ENCODE measurements around the gene PINLYP. TPM values are rescaled to one million over a fixed set of nuclear protein-coding genes. Genes with fewer than 3 reads are reported as not detected.

Gene PINLYP
- total RNA-seq, 1 donor from 2014 or later, result 1.7 TPM

GRCh38 chr19:43620061-43621001 lies 44.7 kb downstream of the PINLYP start:
- intact Hi-C loops (cut with DNase I), result no loop called here
- DNase-seq (ENCODE audit: low spot score), result no peak

DNA sequence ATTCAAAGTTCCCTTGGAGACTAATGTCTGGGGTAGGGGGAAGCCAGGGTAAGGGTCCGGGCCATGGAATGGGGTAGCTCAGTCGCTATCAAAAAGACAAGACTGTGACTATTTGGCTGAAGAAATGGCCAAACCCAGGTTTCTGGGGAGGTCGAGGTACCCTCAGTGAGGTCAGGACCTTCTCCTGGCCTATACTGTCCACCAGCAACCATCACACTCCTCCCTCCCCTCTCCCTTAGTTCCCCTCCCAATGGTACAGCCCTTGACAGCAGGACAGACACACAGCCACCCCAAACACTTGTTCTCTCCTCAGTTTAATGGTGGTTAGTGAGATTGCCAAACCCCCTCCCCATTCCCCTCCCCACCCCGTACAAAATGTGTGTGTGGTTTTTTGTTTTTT lies 46.5 kb downstream of the PINLYP start:
- intact Hi-C loops (cut with DNase I), result no loop called here
- no peak for DNase-seq (ENCODE audit: low spot score)

GRCh38 chr19:43622956-43623355 lies 47.4 kb downstream of the PINLYP start:
- DNase-seq (ENCODE audit: low spot score), result no peak
- intact Hi-C loops (cut with DNase I), result no loop called here

DNA sequence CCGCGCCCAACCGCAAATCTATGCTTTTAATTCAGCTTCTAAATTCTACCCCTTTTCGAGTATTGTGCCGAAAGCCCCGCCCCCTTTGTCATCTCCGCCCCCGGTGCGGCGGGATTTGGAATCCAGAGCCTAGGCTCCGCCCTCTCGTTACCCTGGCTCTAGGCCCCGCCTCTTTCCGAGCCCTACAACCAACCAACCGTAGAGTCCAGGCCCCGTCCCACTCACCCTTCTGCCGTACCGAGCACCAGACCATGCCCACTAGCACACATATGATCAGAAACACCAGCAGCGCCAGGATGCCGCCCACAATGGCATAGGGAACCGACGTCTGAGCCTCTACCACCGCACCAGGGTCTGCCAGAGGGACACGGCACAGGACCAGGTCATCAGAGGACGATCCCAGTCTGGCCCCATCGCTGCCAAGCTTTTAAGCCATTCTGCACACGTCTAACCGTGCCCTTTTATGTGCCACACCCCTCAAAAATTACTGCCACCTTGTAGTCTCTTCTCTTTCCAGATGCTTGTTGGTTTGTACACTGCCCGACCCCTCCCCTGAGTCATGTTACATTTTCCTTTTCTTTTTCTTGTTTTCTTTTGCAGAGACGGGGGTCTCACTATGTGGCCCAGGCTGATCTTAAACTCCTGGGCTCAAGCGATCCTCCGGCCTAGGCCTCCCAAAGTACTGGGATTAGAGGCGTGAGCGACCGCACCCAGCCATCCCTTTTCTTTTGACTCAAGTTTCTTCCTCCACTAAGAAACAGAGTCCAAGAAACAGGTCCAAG lies 48.5 kb downstream of the PINLYP start:
- DNase-seq (ENCODE audit: low spot score), result no peak
- intact Hi-C loops (cut with DNase I), result no loop called here

DNA sequence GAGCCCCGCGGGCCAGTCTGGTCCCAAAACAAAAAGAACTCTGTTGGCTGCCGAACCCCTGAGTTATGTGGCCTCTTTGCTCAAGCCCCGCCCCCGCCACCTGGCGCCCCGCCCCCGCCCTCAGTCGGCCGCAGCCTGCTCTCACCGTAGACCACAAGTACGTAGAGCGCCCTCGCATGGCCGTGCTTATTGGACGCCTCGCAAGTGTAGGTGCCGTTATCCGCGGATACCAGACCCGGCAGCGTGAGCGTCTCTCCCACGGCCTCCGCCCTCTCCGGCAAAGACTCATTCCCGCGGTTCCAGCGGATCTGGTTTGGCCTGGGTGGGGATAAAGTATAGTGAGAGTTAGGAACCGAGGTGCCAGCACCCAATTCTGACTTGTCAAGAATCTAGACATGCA lies 49.3 kb downstream of the PINLYP start:
- DNase-seq (ENCODE audit: low spot score), result no peak
- intact Hi-C loops (cut with DNase I), result no loop called here

DNA sequence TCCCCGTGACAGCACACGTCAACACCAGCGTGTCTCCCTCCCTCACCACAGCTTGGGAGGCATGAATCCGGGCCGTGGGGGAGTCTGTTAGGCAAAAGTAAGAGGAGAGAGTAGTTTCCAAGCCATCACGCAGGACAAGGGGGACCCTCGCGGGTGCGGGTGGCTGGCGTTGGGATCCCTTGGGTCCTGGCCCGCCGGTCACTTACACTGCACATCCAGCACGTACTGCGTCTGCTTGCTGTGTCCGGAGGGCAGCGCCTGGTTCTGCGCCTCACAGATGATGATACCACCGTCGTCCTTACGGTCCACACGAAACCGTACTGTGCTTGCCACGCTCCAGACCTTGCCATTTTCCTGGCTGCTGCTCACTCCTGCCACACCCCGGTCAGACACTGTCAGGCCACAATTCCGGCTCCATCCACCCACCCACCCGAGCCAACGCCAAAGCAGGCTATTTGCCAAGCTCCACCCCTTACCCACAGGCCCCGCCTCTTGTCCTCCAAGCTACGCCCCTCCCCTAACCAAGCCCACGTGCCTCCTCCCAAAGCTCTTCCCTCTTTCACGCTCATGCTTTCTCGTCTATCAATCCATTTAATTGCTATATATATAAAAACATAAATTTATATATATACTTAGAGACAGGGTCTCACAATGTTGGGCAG lies 50.4 kb downstream of the PINLYP start:
- intact Hi-C loops (cut with DNase I), result no loop called here
- no peak for DNase-seq (ENCODE audit: low spot score)

DNA sequence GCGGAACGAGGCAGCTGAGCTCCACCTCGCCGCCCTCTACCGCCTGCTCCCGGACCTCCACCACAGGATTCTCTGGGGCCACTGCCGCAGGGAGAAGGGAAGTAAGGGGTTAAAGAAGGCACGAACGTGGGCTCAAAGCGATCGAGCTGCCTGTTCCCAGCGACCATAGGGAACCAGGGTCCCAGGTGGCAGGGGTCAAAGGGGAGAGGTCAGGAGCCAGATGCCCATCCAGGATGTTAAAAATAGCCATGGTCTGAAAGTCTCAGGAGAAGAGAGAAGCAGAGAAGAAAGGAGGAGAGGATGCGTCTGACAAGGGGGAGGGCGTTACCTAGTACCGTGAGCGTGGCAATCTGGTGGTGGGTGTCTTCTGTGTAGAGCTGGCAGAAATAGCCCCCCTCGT lies 51.2 kb downstream of the PINLYP start:
- no peak for DNase-seq (ENCODE audit: low spot score)
- intact Hi-C loops (cut with DNase I), result no loop called here

GRCh38 chr19:43628646-43629326 lies 53.2 kb downstream of the PINLYP start:
- DNase-seq (ENCODE audit: low spot score), result no peak
- intact Hi-C loops (cut with DNase I), result no loop called here

- intact Hi-C loops (cut with DNase I), result no loop called here
- no peak for DNase-seq (ENCODE audit: low spot score)
Measured at GRCh38 chr19:43631491-43631890, 55.9 kb downstream of the PINLYP start.

Other genes starting within 250 kb of the PINLYP start
- 1.4 TPM for gene CD177, start 222.1 kb upstream of the PINLYP start, total RNA-seq
- not detected for gene TEX101, start 160.9 kb upstream of the PINLYP start, total RNA-seq
- not detected for gene LYPD3, start 110.2 kb upstream of the PINLYP start, total RNA-seq
- 7.3 TPM for gene PHLDB3, start 71.1 kb upstream of the PINLYP start, total RNA-seq
- gene ETHE1, start 48.6 kb upstream of the PINLYP start, total RNA-seq, result 12.2 TPM
- gene ZNF575, start 42.6 kb upstream of the PINLYP start, total RNA-seq, result 1.7 TPM
- gene XRCC1, start 274 bp upstream of the PINLYP start, total RNA-seq, result 17.9 TPM
- 30.2 TPM for gene IRGQ, start 20.3 kb downstream of the PINLYP start, total RNA-seq
- gene ZNF576, start 20.8 kb downstream of the PINLYP start, total RNA-seq, result 11.5 TPM
- 0.38 TPM for gene SRRM5, start 36.3 kb downstream of the PINLYP start, total RNA-seq
- gene ZNF428, start 43.8 kb downstream of the PINLYP start, total RNA-seq, result 35.6 TPM
- gene CADM4, start 64.0 kb downstream of the PINLYP start, total RNA-seq, result 5.7 TPM
- gene PLAUR, start 94.4 kb downstream of the PINLYP start, total RNA-seq, result 6.2 TPM
- gene IRGC, start 140.3 kb downstream of the PINLYP start, total RNA-seq, result not detected
- gene SMG9, start 179.2 kb downstream of the PINLYP start, total RNA-seq, result 17.2 TPM
- gene KCNN4, start 205.2 kb downstream of the PINLYP start, total RNA-seq, result 0.43 TPM
- 1.3 TPM for gene LYPD5, start 226.6 kb downstream of the PINLYP start, total RNA-seq

Measured in cardiac septum (tissue), 1 donor.